Subcutaneous abdominal adipose tissue (tissue), 5 donors: ENCODE results near the gene CD99L2.
A peak's percentile ranks its signal among the peaks of the same experiment; 100 is the strongest.

Experiments
- H3K27ac ChIP-seq: one replicate; pipeline ENCODE4 v1.7.0; 2013; ENCODE audit warnings: low read depth, mild to moderate bottlenecking, inconsistent platforms, low read length, moderate library complexity
- H3K27me3 ChIP-seq, 5 donors: one replicate each; pipeline ENCODE4 v1.7.0; 2013; ENCODE audit warnings: low read length in 5 of 5, inconsistent platforms in 1 of 5; ENCODE audit not compliant: control insufficient read depth in 5 of 5, insufficient read depth in 4 of 5
- H3K36me3 ChIP-seq, 5 donors: one replicate each; pipeline ENCODE4 v1.7.0; 2013; ENCODE audit warnings: low read length in 5 of 5; ENCODE audit not compliant: control insufficient read depth in 5 of 5, insufficient read depth in 5 of 5
- H3K4me1 ChIP-seq, 5 donors: one replicate each; pipeline ENCODE4 v1.7.0; 2013; ENCODE audit warnings: low read length in 5 of 5, mild to moderate bottlenecking in 3 of 5, moderate library complexity in 1 of 5; ENCODE audit not compliant: control insufficient read depth in 5 of 5, insufficient read depth in 5 of 5
- H3K4me3 ChIP-seq, 5 donors: one replicate each; pipeline ENCODE4 v1.7.0; 2013; ENCODE audit warnings: low read length in 5 of 5, low read depth in 1 of 5
- H3K9ac ChIP-seq, 5 donors: one replicate each; pipeline ENCODE4 v1.7.0; 2013; ENCODE audit warnings: low read length in 5 of 5, mild to moderate bottlenecking in 4 of 5, moderate library complexity in 3 of 5
- H3K9me3 ChIP-seq, 5 donors: one replicate each; pipeline ENCODE4 v1.7.0; 2013; ENCODE audit warnings: low read length in 5 of 5; ENCODE audit not compliant: control insufficient read depth in 5 of 5
- donor health status: healthy.
- donor health status: healthy.
- donor health status: healthy.
- donor health status: healthy.
- donor health status: healthy.

The CD99L2 gene

GRCh38 chrX:150779385-150779784 lies 119.1 kb downstream of the CD99L2 start:
- Histone ChIP-seq H3K9ac (no peak overlapping the region), H3K9me3 (no peaks in the 10 kb centered on the region), H3K27me3 (peaks cover 0 to 4% (median 0%) of the 10 kb centered on the region in 5 donors), H3K4me3 (no peak overlapping the region), H3K4me1 (no peaks in the 10 kb centered on the region), H3K36me3 (peaks cover 0 to 12% (median 9%) of the 10 kb centered on the region in 5 donors), H3K27ac (no peak overlapping the region)

DNA sequence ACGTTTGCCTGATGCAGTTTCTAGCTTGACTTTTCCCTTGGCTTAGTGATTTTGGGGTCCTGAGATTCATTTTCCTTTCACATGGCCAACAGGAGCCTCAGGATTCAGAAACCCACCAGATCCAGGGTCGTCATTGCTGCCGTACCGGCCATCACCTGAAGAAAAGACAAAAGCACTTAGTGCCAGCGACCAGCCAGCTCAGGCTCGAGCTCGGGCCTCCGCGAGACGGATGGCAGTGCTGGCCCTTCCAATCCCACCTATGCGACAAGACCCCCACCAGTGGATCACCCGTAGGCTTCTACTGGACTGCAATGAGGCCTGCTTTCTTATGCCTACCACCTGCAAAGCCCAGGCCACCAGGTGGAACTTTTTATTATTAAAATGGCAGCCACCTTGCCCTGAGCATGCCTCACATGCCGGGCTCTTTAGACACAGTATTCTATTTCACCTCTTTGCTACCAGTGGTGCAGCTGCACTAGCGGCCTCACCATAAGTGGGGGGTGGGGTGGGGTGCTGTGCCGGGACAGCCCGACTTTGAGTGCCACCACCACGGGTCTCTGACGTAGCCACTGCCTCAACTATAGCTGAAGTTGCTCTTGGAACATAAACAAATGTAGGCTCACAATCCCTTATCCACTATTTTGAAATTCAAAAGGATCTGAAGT lies 121.0 kb downstream of the CD99L2 start:
- H3K36me3 ChIP-seq, result peaks cover 0 to 11% (median 8%) of the 10 kb centered on the region in 5 donors
- H3K27me3 ChIP-seq, result peaks cover 0 to 4% (median 0%) of the 10 kb centered on the region in 5 donors
- H3K27ac ChIP-seq, result no peak overlapping the region
- no peaks in the 10 kb centered on the region for H3K9me3 ChIP-seq
- H3K4me1 ChIP-seq, result peaks cover 0 to 3% (median 0%) of the 10 kb centered on the region in 5 donors
- H3K9ac ChIP-seq, result no peak overlapping the region
- no peak overlapping the region for H3K4me3 ChIP-seq

- H3K27me3 ChIP-seq, result peaks cover 0 to 8% (median 2%) of the 10 kb centered on the region in 5 donors
- peaks cover 0 to 3% (median 0%) of the 10 kb centered on the region in 5 donors for H3K4me1 ChIP-seq
- peak overlapping the region in 1 of 5 donors; percentile 19 for H3K9ac ChIP-seq
- H3K4me3 ChIP-seq, result no peak overlapping the region
- H3K27ac ChIP-seq, result no peak overlapping the region
- peaks cover 0 to 11% (median 9%) of the 10 kb centered on the region in 5 donors for H3K36me3 ChIP-seq
- H3K9me3 ChIP-seq, result no peaks in the 10 kb centered on the region
Measured at GRCh38 chrX:150775569-150776350, 122.7 kb downstream of the CD99L2 start.

GRCh38 chrX:150774798-150775568 lies 123.5 kb downstream of the CD99L2 start:
- H3K4me1 ChIP-seq, result peaks cover 0 to 3% (median 0%) of the 10 kb centered on the region in 5 donors
- peaks cover 0 to 8% (median 2%) of the 10 kb centered on the region in 5 donors for H3K27me3 ChIP-seq
- H3K4me3 ChIP-seq, result no peak overlapping the region
- peaks cover 0 to 14% (median 11%) of the 10 kb centered on the region in 5 donors for H3K36me3 ChIP-seq
- H3K9me3 ChIP-seq, result no peaks in the 10 kb centered on the region
- no peak overlapping the region for H3K27ac ChIP-seq
- no peak overlapping the region for H3K9ac ChIP-seq

GRCh38 chrX:150773634-150774033 lies 124.8 kb downstream of the CD99L2 start:
- no peak overlapping the region for H3K27ac ChIP-seq
- peaks cover 0 to 3% (median 0%) of the 10 kb centered on the region in 5 donors for H3K4me1 ChIP-seq
- H3K36me3 ChIP-seq, result peaks cover 0 to 23% (median 14%) of the 10 kb centered on the region in 5 donors
- no peak overlapping the region for H3K4me3 ChIP-seq
- H3K9ac ChIP-seq, result no peak overlapping the region
- peaks cover 0 to 8% (median 2%) of the 10 kb centered on the region in 5 donors for H3K27me3 ChIP-seq
- H3K9me3 ChIP-seq, result no peaks in the 10 kb centered on the region

DNA sequence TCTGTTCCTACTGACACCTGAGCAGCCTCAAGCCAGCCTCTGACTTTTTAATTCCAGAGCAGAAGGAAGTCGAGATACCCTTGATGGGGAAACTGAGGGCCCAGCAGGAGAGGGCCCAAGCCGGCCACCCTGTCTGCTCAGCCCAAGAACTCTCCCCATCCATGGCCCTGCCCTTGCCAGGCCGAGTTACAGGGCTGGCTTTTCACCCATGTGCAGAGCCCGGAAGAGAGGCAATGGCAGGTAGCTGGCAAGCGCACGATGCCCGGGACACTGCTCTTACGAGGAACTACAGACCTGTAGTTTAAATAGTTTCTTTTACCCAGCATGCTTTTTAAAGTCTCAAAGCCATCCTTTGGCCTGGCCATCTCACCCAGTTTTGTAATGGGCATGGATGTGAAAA lies 125.4 kb downstream of the CD99L2 start:
- Histone ChIP-seq H3K36me3 (peaks cover 0 to 29% (median 19%) of the 10 kb centered on the region in 5 donors), H3K9ac (no peak overlapping the region), H3K4me1 (peaks cover 0 to 3% (median 0%) of the 10 kb centered on the region in 5 donors), H3K4me3 (no peak overlapping the region), H3K27me3 (peaks cover 0 to 8% (median 2%) of the 10 kb centered on the region in 5 donors), H3K9me3 (no peaks in the 10 kb centered on the region), H3K27ac (no peak overlapping the region)

- H3K4me3 ChIP-seq, result no peak overlapping the region
Measured at GRCh38 chrX:150772150-150772970, 126.1 kb downstream of the CD99L2 start.

DNA sequence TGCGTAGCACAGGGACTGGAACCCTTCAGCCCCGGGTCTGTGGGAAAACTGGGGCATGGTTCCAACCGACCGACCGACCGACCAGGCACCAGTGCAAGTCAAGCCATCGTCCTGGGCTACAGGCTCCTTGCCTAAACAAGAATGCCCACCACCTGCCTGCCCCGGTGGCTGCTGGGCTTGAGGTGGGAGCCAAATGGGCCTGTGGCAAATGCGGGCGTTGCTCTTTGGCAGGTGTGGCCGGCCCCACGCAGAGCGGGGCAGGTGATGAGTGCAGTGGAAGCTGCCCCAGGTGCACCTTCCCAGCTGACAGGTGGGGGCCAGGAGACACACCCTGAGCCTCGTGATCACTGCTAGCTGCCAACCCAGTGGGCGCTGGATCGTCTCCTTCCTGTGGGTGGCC lies 127.4 kb downstream of the CD99L2 start:
- H3K4me3 ChIP-seq, result no peak overlapping the region
- H3K9ac ChIP-seq, result no peak overlapping the region
- H3K4me1 ChIP-seq, result peaks cover 0 to 12% (median 7%) of the 10 kb centered on the region in 5 donors
- no peaks in the 10 kb centered on the region for H3K9me3 ChIP-seq
- peaks cover 0 to 8% (median 2%) of the 10 kb centered on the region in 5 donors for H3K27me3 ChIP-seq
- peaks cover 0 to 29% (median 19%) of the 10 kb centered on the region in 5 donors for H3K36me3 ChIP-seq
- H3K27ac ChIP-seq, result no peak overlapping the region

More at GRCh38 chrX:150772150-150772970, 126.1 kb downstream of the CD99L2 start:
- Histone ChIP-seq H3K4me1 (peaks cover 0 to 6% (median 2%) of the 10 kb centered on the region in 5 donors), H3K27me3 (peaks cover 0 to 8% (median 2%) of the 10 kb centered on the region in 5 donors), H3K36me3 (peaks cover 0 to 29% (median 19%) of the 10 kb centered on the region in 5 donors), H3K9ac (no peak overlapping the region), H3K27ac (no peak overlapping the region), H3K9me3 (no peaks in the 10 kb centered on the region)

DNA sequence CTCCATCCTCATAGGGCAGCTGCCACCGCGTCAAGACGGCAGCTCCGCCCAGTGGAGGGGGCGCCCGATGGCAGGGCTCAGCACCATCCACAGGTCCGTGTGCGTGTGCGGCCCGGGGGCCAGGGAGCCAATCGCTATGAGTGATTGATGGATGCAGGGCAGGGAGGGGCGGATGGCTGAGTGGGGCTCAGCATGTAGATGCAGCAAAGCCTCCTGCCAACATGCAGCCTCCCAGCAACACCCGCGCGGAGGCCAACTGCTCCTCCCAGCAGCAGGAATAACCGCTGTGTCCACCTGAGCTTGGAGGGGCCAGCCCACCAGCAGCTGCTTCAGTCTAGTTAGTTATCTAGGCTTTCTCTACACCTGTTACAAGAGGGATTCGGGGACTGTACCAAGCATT lies 127.8 kb downstream of the CD99L2 start:
- peaks cover 0 to 12% (median 7%) of the 10 kb centered on the region in 5 donors for H3K4me1 ChIP-seq
- H3K4me3 ChIP-seq, result no peak overlapping the region
- no peak overlapping the region for H3K9ac ChIP-seq
- H3K36me3 ChIP-seq, result peaks cover 0 to 29% (median 19%) of the 10 kb centered on the region in 5 donors
- no peak overlapping the region for H3K27ac ChIP-seq
- H3K27me3 ChIP-seq, result peaks cover 0 to 8% (median 2%) of the 10 kb centered on the region in 5 donors
- no peaks in the 10 kb centered on the region for H3K9me3 ChIP-seq
